ENCODE data around the gene SPI1. TPM values are rescaled to one million over a fixed set of nuclear protein-coding genes. Genes with fewer than 3 reads are reported as not detected.
A peak's percentile ranks its signal among the peaks of the same experiment; 100 is the strongest.

SPI1 gene
- total RNA-seq, 1 experiment from 2014 or later = not detected

DNA sequence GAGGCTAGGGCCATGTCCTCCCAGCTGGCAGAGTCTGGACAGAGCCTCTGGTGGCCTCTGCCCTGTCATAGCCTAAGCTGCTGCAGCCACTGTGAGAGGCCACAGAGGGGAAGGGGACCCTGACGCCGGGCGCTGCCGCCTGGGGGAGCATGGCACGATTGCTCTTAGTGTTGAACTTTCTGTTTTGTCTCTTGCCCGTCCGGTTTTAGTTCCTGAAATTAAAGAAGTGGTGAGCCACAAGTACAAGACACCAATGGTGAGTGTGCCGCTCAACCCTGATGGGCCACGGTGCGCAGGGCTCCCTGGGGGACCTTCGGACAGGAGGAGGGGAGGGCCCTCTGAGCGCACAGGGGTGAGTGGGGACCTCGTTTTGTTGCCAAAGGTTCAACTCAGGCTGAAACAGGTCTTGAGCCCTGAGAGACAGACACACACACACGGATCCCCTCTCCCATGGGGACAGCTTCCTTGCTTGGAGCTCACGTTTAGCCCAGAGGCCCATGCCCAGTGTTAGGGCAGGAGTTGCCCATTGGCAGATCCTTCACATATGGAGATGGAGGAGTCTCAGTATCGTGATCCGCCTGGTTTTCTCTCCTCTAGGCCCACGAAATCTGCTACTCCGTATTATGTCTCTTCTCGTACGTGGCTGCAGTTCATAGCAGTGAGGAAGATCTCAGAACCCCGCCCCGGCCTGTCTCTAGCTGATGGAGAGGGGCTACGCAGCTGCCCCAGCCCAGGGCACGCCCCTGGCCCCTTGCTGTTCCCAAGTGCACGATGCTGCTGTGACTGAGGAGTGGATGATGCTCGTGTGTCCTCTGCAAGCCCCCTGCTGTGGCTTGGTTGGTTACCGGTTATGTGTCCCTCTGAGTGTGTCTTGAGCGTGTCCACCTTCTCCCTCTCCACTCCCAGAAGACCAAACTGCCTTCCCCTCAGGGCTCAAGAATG, 49.6 kb downstream of the SPI1 start:
- Histone ChIP-seq H2AFZ (ENCODE audit: low read length) (no peak overlapping the region), H3K23me2 (ENCODE audit: insufficient read length, low read depth, low read length, poor library complexity, severe bottlenecking) (no peaks in the 10 kb centered on the region), H3K18ac (ENCODE audit: insufficient read length, low read depth, low read length) (no peak overlapping the region), H2BK12ac (ENCODE audit: insufficient read length, low read depth, low read length) (no peak overlapping the region), H3K4ac (ENCODE audit: low read depth, low read length) (no peak overlapping the region), H3K79me1 (ENCODE audit: insufficient read depth, low read depth, low read length, poor library complexity, severe bottlenecking) (no peaks in the 10 kb centered on the region), H3K4me1 (ENCODE audit: insufficient read depth, low read length) (no peaks in the 10 kb centered on the region), H3K14ac (ENCODE audit: insufficient read depth, low read length) (no peak overlapping the region), H3K4me2 (ENCODE audit: insufficient read depth, insufficient read length, low read length) (no peak overlapping the region), H4K20me1 (ENCODE audit: control insufficient read depth, insufficient read depth, insufficient read length) (no peaks in the 10 kb centered on the region), H3K56ac (ENCODE audit: insufficient read length, low read depth, low read length) (no peak overlapping the region), H2BK15ac (ENCODE audit: low read depth, low read length) (no peak overlapping the region), H3K9ac (ENCODE audit: extremely low read depth, insufficient read length, low read length) (no peak overlapping the region), H2BK120ac (ENCODE audit: low read depth, low read length, poor library complexity, severe bottlenecking) (no peak overlapping the region), H4K8ac (replicated peaks; ENCODE audit: insufficient read length, low read depth, low read length) (no peak overlapping the region), H4K91ac (ENCODE audit: insufficient read length, low read depth, low read length) (no peak overlapping the region), H3K9me3 (ENCODE audit: control insufficient read depth, low read depth, low read length) (no peaks in the 10 kb centered on the region), H3K79me2 (ENCODE audit: insufficient read depth, low read length) (no peaks in the 10 kb centered on the region), H4K5ac (ENCODE audit: insufficient read length, low read depth, low read length) (no peak overlapping the region), H2BK5ac (ENCODE audit: insufficient read length, low read length) (no peak overlapping the region), H2AK5ac (ENCODE audit: insufficient read length, low read length) (no peak overlapping the region), H3K23ac (ENCODE audit: insufficient read length, low read depth, low read length) (no peak overlapping the region), H3K27ac (ENCODE audit: insufficient read length, low read depth, low read length) (no peak overlapping the region), H3K27me3 (ENCODE audit: insufficient read depth, low read length) (no peaks in the 10 kb centered on the region), H2BK20ac (ENCODE audit: low read depth, low read length, poor library complexity, severe bottlenecking) (no peak overlapping the region), H3T11ph (ENCODE audit: low read length) (no peak overlapping the region)
- no CpG with 5 or more reads among the region's 29 CpGs for WGBS (ENCODE audit: extremely low coverage, insufficient read length, low lambda C conversion rate)
- peaks cover 4 to 37% (median 28%) of the 10 kb centered on the region in 3 experiments; a peak in 5 of 7 replicates for H3K36me3 Mint-ChIP-seq (ENCODE audit: insufficient read depth in 1 of 3, low read depth in 3 of 3)
- no peaks in the 10 kb centered on the region for H3K4me1 Mint-ChIP-seq
- TF ChIP-seq, protein P1, sequence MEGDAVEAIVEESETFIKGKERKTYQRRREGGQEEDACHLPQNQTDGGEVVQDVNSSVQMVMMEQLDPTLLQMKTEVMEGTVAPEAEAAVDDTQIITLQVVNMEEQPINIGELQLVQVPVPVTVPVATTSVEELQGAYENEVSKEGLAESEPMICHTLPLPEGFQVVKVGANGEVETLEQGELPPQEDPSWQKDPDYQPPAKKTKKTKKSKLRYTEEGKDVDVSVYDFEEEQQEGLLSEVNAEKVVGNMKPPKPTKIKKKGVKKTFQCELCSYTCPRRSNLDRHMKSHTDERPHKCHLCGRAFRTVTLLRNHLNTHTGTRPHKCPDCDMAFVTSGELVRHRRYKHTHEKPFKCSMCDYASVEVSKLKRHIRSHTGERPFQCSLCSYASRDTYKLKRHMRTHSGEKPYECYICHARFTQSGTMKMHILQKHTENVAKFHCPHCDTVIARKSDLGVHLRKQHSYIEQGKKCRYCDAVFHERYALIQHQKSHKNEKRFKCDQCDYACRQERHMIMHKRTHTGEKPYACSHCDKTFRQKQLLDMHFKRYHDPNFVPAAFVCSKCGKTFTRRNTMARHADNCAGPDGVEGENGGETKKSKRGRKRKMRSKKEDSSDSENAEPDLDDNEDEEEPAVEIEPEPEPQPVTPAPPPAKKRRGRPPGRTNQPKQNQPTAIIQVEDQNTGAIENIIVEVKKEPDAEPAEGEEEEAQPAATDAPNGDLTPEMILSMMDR (conservative IDR thresholded peaks at IDR 0.05) = no peak
- peak overlapping the region in 2 of 3 experiments; percentile 9 to 28; a peak in 2 of 7 replicates for H3K27ac Mint-ChIP-seq
- DNase-seq = no peak
- no peak overlapping the region for H3K4me3 Mint-ChIP-seq
- H3K27me3 Mint-ChIP-seq (ENCODE audit: low read depth) = no peaks in the 10 kb centered on the region
- H3K9me3 Mint-ChIP-seq = no peaks in the 10 kb centered on the region
